OCI-LY3 (cell line): ENCODE measurements around the gene TRABD2A.

Source experiments
- H2AFZ ChIP-seq: fragments of 200-600, 300-600 bp; shearing (Covaris generic); 2 replicates; pipeline ENCODE4 v1.6.0; 2014; ENCODE audit warnings: antibody characterized with exemption, low read depth, low read length
- H3K27ac ChIP-seq: fragments of 200-600, 300-600 bp; sonication (generic); 2 replicates; pipeline ENCODE4 v1.5.1; 2014; ENCODE audit warnings: mild to moderate bottlenecking, low read length, moderate library complexity, mixed read lengths
- H3K27me3 ChIP-seq: fragments of 200-600, 300-600 bp; sonication (generic); 2 replicates; pipeline ENCODE4 v1.6.1; 2014; ENCODE audit warnings: low read depth, low read length, mixed read lengths
- H3K36me3 ChIP-seq: fragments of 200-600, 300-600 bp; sonication (generic); replicated peaks from 2 replicates; pipeline ENCODE3; 2014; ENCODE audit warnings: low read depth, low read length, mixed read lengths
- H3K4me1 ChIP-seq: fragments of 300-600, 200-600 bp; sonication (generic); 2 replicates; pipeline ENCODE4 v1.6.1; 2014; ENCODE audit warnings: low read length, mixed read lengths
- H3K4me2 ChIP-seq: fragments of 200-600, 300-600 bp; sonication (generic); 2 replicates; pipeline ENCODE4 v1.6.1; 2014; ENCODE audit warnings: low read length, mixed read lengths
- H3K4me3 ChIP-seq: fragments of 300-600, 200-600 bp; sonication (generic); 2 replicates; pipeline ENCODE4 v1.5.1; 2014; ENCODE audit warnings: antibody characterized with exemption, mild to moderate bottlenecking, low read length, moderate library complexity
- H3K79me2 ChIP-seq: fragments of 300-600, 200-600 bp; shearing (Covaris generic); 2 replicates; pipeline ENCODE4 v1.6.1; 2014; ENCODE audit warnings: mild to moderate bottlenecking, low read length, mixed read lengths
- H3K9ac ChIP-seq: fragments of 300-600, 200-600 bp; shearing (Covaris generic); 2 replicates; pipeline ENCODE4 v1.6.0; 2014; ENCODE audit warnings: mild to moderate bottlenecking, low read length, moderate library complexity
- H3K9me3 ChIP-seq: fragments of 200-600, 300-600 bp; shearing (Covaris generic); 2 replicates; pipeline ENCODE4 v1.6.1; 2014; ENCODE audit warnings: low read length, mixed read lengths; ENCODE audit not compliant: insufficient read depth
- H4K20me1 ChIP-seq: fragments of 200-600, 300-600 bp; sonication (generic); 2 replicates; pipeline ENCODE4 v1.6.1; 2016; ENCODE audit warnings: low read length, mixed read lengths; ENCODE audit not compliant: insufficient read depth
- CTCF ChIP-seq: fragments of 200-600, 300-600 bp; sonication (generic); IDR thresholded peaks from 2 replicates; pipeline ENCODE4 v1.5.1; 2014; ENCODE audit warnings: antibody characterized with exemption, low read length, low read depth
- EZH2phosphoT487 ChIP-seq: fragments of 200-600 bp; shearing (Covaris generic); IDR thresholded peaks from 2 replicates; pipeline ENCODE4 v1.6.1; 2018; ENCODE audit warnings: antibody characterized with exemption, mixed run types, low read depth

Gene TRABD2A

GRCh38 chr2:84833481-84834150 lies 47.3 kb downstream of the TRABD2A start:
- Histone ChIP-seq H3K9ac (peak overlapping the region; percentile 64), H3K79me2 (no peaks in the 10 kb centered on the region), H3K4me1 (peaks cover 60% of the 10 kb centered on the region), H3K36me3 (peaks cover 34% of the 10 kb centered on the region), H3K27me3 (no peaks in the 10 kb centered on the region), H2AFZ (peak overlapping the region; percentile 32; the same call in 1 of the 2 replicates), H3K4me2 (peak overlapping the region; percentile 84), H3K27ac (peak overlapping the region; percentile 94), H3K9me3 (peaks cover 14% of the 10 kb centered on the region; the same call in 1 of the 2 replicates), H4K20me1 (no peaks in the 10 kb centered on the region), H3K4me3 (peak overlapping the region; percentile 65)
- TF ChIP-seq EZH2phosphoT487 (no peak), CTCF (no peak)

- Histone ChIP-seq H3K79me2 (no peaks in the 10 kb centered on the region), H3K27me3 (no peaks in the 10 kb centered on the region), H3K4me2 (peak overlapping the region; percentile 84), H3K9ac (peak overlapping the region; percentile 64), H3K9me3 (peaks cover 14% of the 10 kb centered on the region; the same call in 1 of the 2 replicates), H3K4me3 (peak overlapping the region; percentile 65), H3K36me3 (peaks cover 27% of the 10 kb centered on the region), H3K4me1 (peaks cover 67% of the 10 kb centered on the region), H2AFZ (0 out of 2 replicates have a peak overlapping the region, but pooled peaks have one; percentile 15), H3K27ac (peak overlapping the region; percentile 94), H4K20me1 (no peaks in the 10 kb centered on the region)
- TF ChIP-seq CTCF (no peak), EZH2phosphoT487 (no peak)
Measured at GRCh38 chr2:84832772-84833461, 48.0 kb downstream of the TRABD2A start.

- Histone ChIP-seq H3K9ac (no peak overlapping the region), H3K36me3 (peaks cover 18% of the 10 kb centered on the region), H3K79me2 (no peaks in the 10 kb centered on the region), H3K4me3 (no peak overlapping the region), H4K20me1 (no peaks in the 10 kb centered on the region), H2AFZ (no peak overlapping the region), H3K27me3 (no peaks in the 10 kb centered on the region), H3K4me1 (peaks cover 67% of the 10 kb centered on the region), H3K27ac (no peak overlapping the region), H3K9me3 (peaks cover 10% of the 10 kb centered on the region; the same call in 1 of the 2 replicates), H3K4me2 (no peak overlapping the region)
- TF ChIP-seq EZH2phosphoT487 (no peak), CTCF (peak; percentile 31)
Measured at GRCh38 chr2:84830758-84831500, 50.0 kb downstream of the TRABD2A start.

- Histone ChIP-seq H3K79me2 (no peaks in the 10 kb centered on the region), H4K20me1 (no peaks in the 10 kb centered on the region), H3K27me3 (no peaks in the 10 kb centered on the region), H3K9me3 (peaks cover 4% of the 10 kb centered on the region; the same call in 1 of the 2 replicates), H3K4me1 (peaks cover 67% of the 10 kb centered on the region), H3K4me3 (no peak overlapping the region), H3K36me3 (peaks cover 12% of the 10 kb centered on the region), H3K9ac (no peak overlapping the region), H2AFZ (no peak overlapping the region), H3K27ac (no peak overlapping the region), H3K4me2 (no peak overlapping the region)
- TF ChIP-seq CTCF (no peak), EZH2phosphoT487 (no peak)
Measured at GRCh38 chr2:84830095-84830494, 50.8 kb downstream of the TRABD2A start.
